Gastrocnemius medialis (tissue), 4 donors: ENCODE results near the gene PROZ. TPM values are rescaled to one million over a fixed set of nuclear protein-coding genes. Genes with fewer than 3 reads are reported as not detected.

Experiments
- ATAC-seq, 2 donors: fragments of 150-250 bp; one replicate each; pipeline ENCODE4 v1.9.1; 2016
- DNase-seq, 2 donors: peaks; one replicate each; pipeline ENCODE4 v3.0.0-alpha.2; 2019
- H3K27ac ChIP-seq, 4 donors: fragments of 200-600 bp; sonication (generic); 1 replicate in 1 of 4; 2 replicates in 3 of 4; pipeline ENCODE4 v1.5.1; 2016 to 2018; ENCODE audit warnings: mild to moderate bottlenecking in 2 of 4, moderate library complexity in 1 of 4
- H3K27me3 ChIP-seq, 3 donors: fragments of 200-600 bp; sonication (generic) in 2 of 3; 1 replicate in 1 of 3; 2 replicates in 2 of 3; pipeline versions ENCODE4 v1.5.1 to v1.6.0; 2016 to 2019; ENCODE audit warnings: mild to moderate bottlenecking in 1 of 3, moderate library complexity in 1 of 3
- H3K36me3 ChIP-seq, 2 donors: fragments of 200-600 bp; sonication (generic) in 1 of 2; one replicate each; pipeline ENCODE4 v1.5.1; 2017 to 2018
- H3K4me1 ChIP-seq, 2 donors: fragments of 200-600 bp; sonication (generic) in 1 of 2; one replicate each; pipeline ENCODE4 v1.5.1; 2016 to 2017; ENCODE audit warnings: mild to moderate bottlenecking in 2 of 2
- H3K4me3 ChIP-seq, 4 donors: fragments of 200-600 bp; sonication (generic) in 3 of 4; 1 replicate in 1 of 4; 2 replicates in 3 of 4; pipeline ENCODE4 v1.5.1; 2016 to 2019; ENCODE audit warnings: mild to moderate bottlenecking in 2 of 4
- H3K9me3 ChIP-seq, 3 donors: fragments of 200-600 bp; sonication (generic) in 2 of 3; 1 replicate in 1 of 3; 2 replicates in 2 of 3; pipeline ENCODE4 v1.5.1; 2016 to 2019
- CTCF ChIP-seq, 5 experiments: fragments of 450-650 bp in 3 of 5; fragments of 200-600 bp in 2 of 5; sonication (generic) in 2 of 5; IDR thresholded peaks in 4 of 5; conservative IDR thresholded peaks in 1 of 5; 1 replicate in 4 of 5; 2 replicates in 1 of 5; pipeline ENCODE4 v1.5.1; 2016 to 2019; ENCODE audit warnings: antibody characterized with exemption in 5 of 5, mild to moderate bottlenecking in 3 of 5, moderate library complexity in 3 of 5
- POLR2A ChIP-seq, 2 donors: fragments of 450-650 bp; IDR thresholded peaks; one replicate each; pipeline ENCODE4 v1.6.1; 2017; ENCODE audit warnings: antibody characterized with exemption in 2 of 2, mild to moderate bottlenecking in 2 of 2, moderate library complexity in 2 of 2
- in situ Hi-C, 4 donors: fragments of 200-750 bp; cut with MboI; loops; one replicate each; pipeline versions ENCODE4 v1.15.0 to v1.8.0; 2017; ENCODE audit warnings: low sequenced_read_pairs in 4 of 4
- intact Hi-C: fragments of 100-400 bp; cut with DNase I; formaldehyde crosslinking; loops from one replicate; pipeline ENCODE4 v1.15.1; 2023; ENCODE audit warnings: low total_unique reads
- total RNA-seq, 4 donors: library from RNA; depleted of rRNA; stranded (reverse); fragments of >200 nt; gene quantifications; one replicate each; pipeline versions ENCODE4 v1.1.0 to v1.2.3, GENCODE V29; 2016

The PROZ gene
- total RNA-seq, 4 donors from 2014 or later: not detected

- no peak for ATAC-seq
- intact Hi-C loops (no loop called here), in situ Hi-C loops (no loop called here)
- TF ChIP-seq CTCF (IDR thresholded peaks at IDR 0.05 in 4 of 5, conservative IDR thresholded peaks at IDR 0.05 in 1 of 5): no peak
- no peak for TF ChIP-seq POLR2A (IDR thresholded peaks at IDR 0.05)
- Histone ChIP-seq H3K27me3 (peaks cover under 1 to 8% (median 6%) of the 10 kb centered on the region in 3 donors), H3K36me3 (no peaks in the 10 kb centered on the region), H3K27ac (no peak overlapping the region), H3K4me1 (no peaks in the 10 kb centered on the region), H3K4me3 (no peak overlapping the region), H3K9me3 (no peaks in the 10 kb centered on the region)
- peak in 1 of 2 donors; percentile 7 for DNase-seq
These were observed 40.0 kb upstream of the PROZ start for GRCh38 chr13:113118261-113119021.

GRCh38 chr13:113119166-113119821, 39.2 kb upstream of the PROZ start:
- no peaks in the 10 kb centered on the region for H3K9me3 ChIP-seq
- no peaks in the 10 kb centered on the region for H3K36me3 ChIP-seq
- DNase-seq: peak in 1 of 2 donors; percentile 1
- in situ Hi-C loops: no loop called here
- ATAC-seq: no peak
- intact Hi-C loops: no loop called here
- no peak overlapping the region for H3K27ac ChIP-seq
- no peak overlapping the region for H3K4me3 ChIP-seq
- H3K27me3 ChIP-seq: peaks cover 0 to 6% (median 6%) of the 10 kb centered on the region in 3 donors
- H3K4me1 ChIP-seq: no peaks in the 10 kb centered on the region
- no peak for TF ChIP-seq POLR2A (IDR thresholded peaks at IDR 0.05)

GRCh38 chr13:113119822-113120189, 38.6 kb upstream of the PROZ start:
- Histone ChIP-seq H3K4me1 (no peaks in the 10 kb centered on the region), H3K27me3 (peaks cover 0 to 6% (median 4%) of the 10 kb centered on the region in 3 donors), H3K9me3 (no peaks in the 10 kb centered on the region), H3K27ac (no peak overlapping the region), H3K36me3 (no peaks in the 10 kb centered on the region), H3K4me3 (no peak overlapping the region)
- TF ChIP-seq CTCF (IDR thresholded peaks at IDR 0.05 in 4 of 5, conservative IDR thresholded peaks at IDR 0.05 in 1 of 5): no peak
- TF ChIP-seq POLR2A (IDR thresholded peaks at IDR 0.05): no peak
- DNase-seq (no peak), ATAC-seq (no peak)
- in situ Hi-C loops: no loop called here
- intact Hi-C loops: no loop called here

- H3K9me3 ChIP-seq: no peaks in the 10 kb centered on the region
- H3K27me3 ChIP-seq: peaks cover 0 to 4% (median 2%) of the 10 kb centered on the region in 3 donors
- no peak overlapping the region for H3K4me3 ChIP-seq
- no peak for TF ChIP-seq CTCF (IDR thresholded peaks at IDR 0.05 in 4 of 5, conservative IDR thresholded peaks at IDR 0.05 in 1 of 5)
- no peak for TF ChIP-seq POLR2A (IDR thresholded peaks at IDR 0.05)
- no peak for ATAC-seq
- DNase-seq: peak in 1 of 2 donors; percentile 9
- in situ Hi-C loops (no loop called here), intact Hi-C loops (no loop called here)
- no peaks in the 10 kb centered on the region for H3K36me3 ChIP-seq
- no peaks in the 10 kb centered on the region for H3K4me1 ChIP-seq
- no peak overlapping the region for H3K27ac ChIP-seq
These were observed 37.9 kb upstream of the PROZ start for GRCh38 chr13:113120300-113121182.
